ENCODE data around the gene ITPR2. TPM values are rescaled to one million over a fixed set of nuclear protein-coding genes. Genes with fewer than 3 reads are reported as not detected.

Gene ITPR2
- total and polyA plus RNA-seq, 2 of the 13 experiments (the other 11 are each of a cell fraction or from before 2014, with no cell fraction given) = 31.9 to 81.9 TPM

DNA sequence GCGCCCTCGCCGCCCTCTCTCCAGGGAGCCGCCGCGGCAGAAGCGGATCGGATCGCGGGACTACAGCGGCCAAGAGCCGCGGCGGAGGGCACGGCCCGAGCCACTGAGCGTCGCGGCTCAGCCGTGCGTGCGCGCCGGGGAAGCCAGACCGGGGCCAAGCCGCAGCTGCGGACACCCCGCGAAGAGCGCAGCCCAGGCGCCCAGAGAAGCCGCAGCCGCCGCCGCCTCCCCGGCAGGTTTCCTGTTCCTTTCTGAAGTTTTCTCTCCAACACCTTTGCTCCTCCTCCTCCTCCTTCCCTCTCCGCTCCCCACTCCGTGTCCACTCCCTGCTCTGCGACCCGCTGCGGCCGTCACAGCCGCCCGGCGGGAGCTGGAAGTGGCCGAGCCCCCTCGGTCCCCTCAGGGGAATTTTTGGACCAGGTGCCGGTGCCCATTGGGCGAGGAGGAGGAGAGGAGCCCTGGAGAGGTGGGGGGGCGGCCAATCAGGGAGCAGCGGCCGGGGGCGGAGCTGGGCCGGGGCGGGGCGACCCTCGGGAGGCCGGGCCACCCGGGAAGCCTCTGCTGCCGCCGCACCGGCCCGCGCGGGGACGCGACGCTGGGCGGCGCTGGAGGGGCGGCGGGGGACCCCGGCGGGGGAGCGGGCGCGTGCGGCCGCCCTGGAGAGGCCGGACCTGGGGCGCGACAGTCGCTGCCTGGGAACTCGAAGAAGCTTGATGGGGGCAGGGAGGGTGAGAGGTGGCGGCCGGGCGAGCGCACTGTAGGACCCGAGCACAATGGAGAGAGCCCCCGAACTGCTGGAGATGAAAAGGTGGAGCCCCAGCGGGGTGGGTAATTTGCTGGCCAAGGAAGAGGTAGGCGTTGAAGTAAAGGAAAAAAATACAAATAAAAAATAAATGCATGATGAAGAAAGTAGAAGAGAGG lies at the start of gene ITPR2 (continued):
- TF ChIP-seq, protein P1, sequence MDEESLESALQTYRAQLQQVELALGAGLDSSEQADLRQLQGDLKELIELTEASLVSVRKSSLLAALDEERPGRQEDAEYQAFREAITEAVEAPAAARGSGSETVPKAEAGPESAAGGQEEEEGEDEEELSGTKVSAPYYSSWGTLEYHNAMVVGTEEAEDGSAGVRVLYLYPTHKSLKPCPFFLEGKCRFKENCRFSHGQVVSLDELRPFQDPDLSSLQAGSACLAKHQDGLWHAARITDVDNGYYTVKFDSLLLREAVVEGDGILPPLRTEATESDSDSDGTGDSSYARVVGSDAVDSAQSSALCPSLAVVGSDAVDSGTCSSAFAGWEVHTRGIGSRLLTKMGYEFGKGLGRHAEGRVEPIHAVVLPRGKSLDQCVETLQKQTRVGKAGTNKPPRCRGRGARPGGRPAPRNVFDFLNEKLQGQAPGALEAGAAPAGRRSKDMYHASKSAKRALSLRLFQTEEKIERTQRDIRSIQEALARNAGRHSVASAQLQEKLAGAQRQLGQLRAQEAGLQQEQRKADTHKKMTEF (CRISPR knock-in tag; IDR thresholded peaks at IDR 0.05) = no peak; the same call in 1 of the 2 replicates
- TF ChIP-seq ZNF749 (CRISPR knock-in tag; IDR thresholded peaks at IDR 0.05; ENCODE audit: borderline replicate concordance) = no peak
- TF ChIP-seq, protein P2, sequence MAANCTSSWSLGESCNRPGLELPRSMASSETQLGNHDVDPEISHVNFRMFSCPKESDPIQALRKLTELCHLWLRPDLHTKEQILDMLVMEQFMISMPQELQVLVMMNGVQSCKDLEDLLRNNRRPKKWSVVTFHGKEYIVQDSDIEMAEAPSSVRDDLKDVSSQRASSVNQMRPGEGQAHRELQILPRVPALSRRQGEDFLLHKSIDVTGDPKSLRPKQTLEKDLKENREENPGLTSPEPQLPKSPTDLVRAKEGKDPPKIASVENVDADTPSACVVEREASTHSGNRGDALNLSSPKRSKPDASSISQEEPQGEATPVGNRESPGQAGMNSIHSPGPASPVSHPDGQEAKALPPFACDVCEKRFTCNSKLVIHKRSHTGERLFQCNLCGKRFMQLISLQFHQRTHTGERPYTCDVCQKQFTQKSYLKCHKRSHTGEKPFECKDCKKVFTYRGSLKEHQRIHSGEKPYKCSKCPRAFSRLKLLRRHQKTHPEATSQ (CRISPR knock-in tag; IDR thresholded peaks at IDR 0.05; ENCODE audit: borderline replicate concordance) = no peak
- TF ChIP-seq ZNF510 (CRISPR knock-in tag; IDR thresholded peaks at IDR 0.05; ENCODE audit: low read depth) = no peak
- TF ChIP-seq, protein P3, sequence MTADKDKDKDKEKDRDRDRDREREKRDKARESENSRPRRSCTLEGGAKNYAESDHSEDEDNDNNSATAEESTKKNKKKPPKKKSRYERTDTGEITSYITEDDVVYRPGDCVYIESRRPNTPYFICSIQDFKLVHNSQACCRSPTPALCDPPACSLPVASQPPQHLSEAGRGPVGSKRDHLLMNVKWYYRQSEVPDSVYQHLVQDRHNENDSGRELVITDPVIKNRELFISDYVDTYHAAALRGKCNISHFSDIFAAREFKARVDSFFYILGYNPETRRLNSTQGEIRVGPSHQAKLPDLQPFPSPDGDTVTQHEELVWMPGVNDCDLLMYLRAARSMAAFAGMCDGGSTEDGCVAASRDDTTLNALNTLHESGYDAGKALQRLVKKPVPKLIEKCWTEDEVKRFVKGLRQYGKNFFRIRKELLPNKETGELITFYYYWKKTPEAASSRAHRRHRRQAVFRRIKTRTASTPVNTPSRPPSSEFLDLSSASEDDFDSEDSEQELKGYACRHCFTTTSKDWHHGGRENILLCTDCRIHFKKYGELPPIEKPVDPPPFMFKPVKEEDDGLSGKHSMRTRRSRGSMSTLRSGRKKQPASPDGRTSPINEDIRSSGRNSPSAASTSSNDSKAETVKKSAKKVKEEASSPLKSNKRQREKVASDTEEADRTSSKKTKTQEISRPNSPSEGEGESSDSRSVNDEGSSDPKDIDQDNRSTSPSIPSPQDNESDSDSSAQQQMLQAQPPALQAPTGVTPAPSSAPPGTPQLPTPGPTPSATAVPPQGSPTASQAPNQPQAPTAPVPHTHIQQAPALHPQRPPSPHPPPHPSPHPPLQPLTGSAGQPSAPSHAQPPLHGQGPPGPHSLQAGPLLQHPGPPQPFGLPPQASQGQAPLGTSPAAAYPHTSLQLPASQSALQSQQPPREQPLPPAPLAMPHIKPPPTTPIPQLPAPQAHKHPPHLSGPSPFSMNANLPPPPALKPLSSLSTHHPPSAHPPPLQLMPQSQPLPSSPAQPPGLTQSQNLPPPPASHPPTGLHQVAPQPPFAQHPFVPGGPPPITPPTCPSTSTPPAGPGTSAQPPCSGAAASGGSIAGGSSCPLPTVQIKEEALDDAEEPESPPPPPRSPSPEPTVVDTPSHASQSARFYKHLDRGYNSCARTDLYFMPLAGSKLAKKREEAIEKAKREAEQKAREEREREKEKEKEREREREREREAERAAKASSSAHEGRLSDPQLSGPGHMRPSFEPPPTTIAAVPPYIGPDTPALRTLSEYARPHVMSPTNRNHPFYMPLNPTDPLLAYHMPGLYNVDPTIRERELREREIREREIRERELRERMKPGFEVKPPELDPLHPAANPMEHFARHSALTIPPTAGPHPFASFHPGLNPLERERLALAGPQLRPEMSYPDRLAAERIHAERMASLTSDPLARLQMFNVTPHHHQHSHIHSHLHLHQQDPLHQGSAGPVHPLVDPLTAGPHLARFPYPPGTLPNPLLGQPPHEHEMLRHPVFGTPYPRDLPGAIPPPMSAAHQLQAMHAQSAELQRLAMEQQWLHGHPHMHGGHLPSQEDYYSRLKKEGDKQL (CRISPR knock-in tag; IDR thresholded peaks at IDR 0.05; ENCODE audit: low read depth) = no peak
- TF ChIP-seq HES4 (CRISPR knock-in tag; IDR thresholded peaks at IDR 0.05; ENCODE audit: borderline replicate concordance) = 0 out of 2 replicates have a peak, but pooled peaks have one; percentile 37
- TF ChIP-seq AGO2 (optimal IDR thresholded peaks at IDR 0.05; ENCODE audit: low read depth, low read length) = peak; percentile 96
- no peak for TF ChIP-seq ISX (CRISPR knock-in tag; conservative IDR thresholded peaks at IDR 0.05)
- peak; percentile 67 for TF ChIP-seq ZNF563 (CRISPR knock-in tag; IDR thresholded peaks at IDR 0.05)
- TF ChIP-seq, protein P4, sequence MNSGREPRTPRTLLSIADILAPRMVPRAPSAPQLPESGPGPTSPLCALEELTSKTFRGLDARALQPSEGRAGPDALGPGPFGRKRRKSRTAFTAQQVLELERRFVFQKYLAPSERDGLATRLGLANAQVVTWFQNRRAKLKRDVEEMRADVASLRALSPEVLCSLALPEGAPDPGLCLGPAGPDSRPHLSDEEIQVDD (CRISPR knock-in tag; IDR thresholded peaks at IDR 0.05; ENCODE audit: borderline replicate concordance) = 0 out of 2 replicates have a peak, but pooled peaks have one; percentile 66
- TF ChIP-seq SNAPC2 (CRISPR knock-in tag; IDR thresholded peaks at IDR 0.05) = no peak
- TF ChIP-seq ZNF878 (CRISPR knock-in tag; IDR thresholded peaks at IDR 0.05) = no peak
- TF ChIP-seq ZNF350 (CRISPR knock-in tag; IDR thresholded peaks at IDR 0.05; ENCODE audit: borderline replicate concordance, low read depth) = 0 out of 2 replicates have a peak, but pooled peaks have one; percentile 3
- no peak for TF ChIP-seq ZNF136 (CRISPR knock-in tag; IDR thresholded peaks at IDR 0.05; ENCODE audit: low read depth)
- no peak for TF ChIP-seq ZNF674 (CRISPR knock-in tag; IDR thresholded peaks at IDR 0.05; ENCODE audit: low read depth)
- no peak for TF ChIP-seq ZNF564 (CRISPR knock-in tag; IDR thresholded peaks at IDR 0.05)
- no peak for TF ChIP-seq ASH2L (IDR thresholded peaks at IDR 0.05; ENCODE audit: insufficient read length, low read depth, low read length)
- TF ChIP-seq, protein P5, sequence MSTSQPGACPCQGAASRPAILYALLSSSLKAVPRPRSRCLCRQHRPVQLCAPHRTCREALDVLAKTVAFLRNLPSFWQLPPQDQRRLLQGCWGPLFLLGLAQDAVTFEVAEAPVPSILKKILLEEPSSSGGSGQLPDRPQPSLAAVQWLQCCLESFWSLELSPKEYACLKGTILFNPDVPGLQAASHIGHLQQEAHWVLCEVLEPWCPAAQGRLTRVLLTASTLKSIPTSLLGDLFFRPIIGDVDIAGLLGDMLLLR (CRISPR knock-in tag; IDR thresholded peaks at IDR 0.05) = no peak
